ENCODE measurements around the gene YEATS4. TPM values are rescaled to one million over a fixed set of nuclear protein-coding genes. Genes with fewer than 3 reads are reported as not detected.

Gene YEATS4
- total RNA-seq, 1 experiment from 2014 or later = 42.6 TPM

DNA sequence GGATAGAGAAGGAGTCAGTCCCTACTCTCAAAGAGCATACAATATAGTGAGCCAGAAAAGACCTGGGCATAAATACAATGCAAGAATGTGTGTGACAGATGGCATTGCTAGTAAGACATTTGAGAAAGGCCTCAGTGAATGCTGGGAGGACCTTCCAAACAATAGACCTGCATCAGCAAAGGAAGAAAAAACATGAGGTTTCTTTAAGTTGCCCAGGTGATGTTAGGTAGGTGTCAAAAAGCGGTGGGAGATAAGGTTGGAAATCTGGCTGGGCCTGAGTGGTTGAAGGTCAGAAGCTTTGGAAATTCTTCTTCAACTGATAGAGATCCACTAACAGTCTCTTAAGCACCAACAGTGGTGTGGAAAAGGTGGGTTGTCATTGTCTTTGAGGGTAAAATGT, 60.2 kb downstream of the YEATS4 start:
- intact Hi-C loops (cut with micrococcal nuclease; ENCODE audit: unreplicated experiment) = no loop called here
- TF ChIP-seq, protein P1, sequence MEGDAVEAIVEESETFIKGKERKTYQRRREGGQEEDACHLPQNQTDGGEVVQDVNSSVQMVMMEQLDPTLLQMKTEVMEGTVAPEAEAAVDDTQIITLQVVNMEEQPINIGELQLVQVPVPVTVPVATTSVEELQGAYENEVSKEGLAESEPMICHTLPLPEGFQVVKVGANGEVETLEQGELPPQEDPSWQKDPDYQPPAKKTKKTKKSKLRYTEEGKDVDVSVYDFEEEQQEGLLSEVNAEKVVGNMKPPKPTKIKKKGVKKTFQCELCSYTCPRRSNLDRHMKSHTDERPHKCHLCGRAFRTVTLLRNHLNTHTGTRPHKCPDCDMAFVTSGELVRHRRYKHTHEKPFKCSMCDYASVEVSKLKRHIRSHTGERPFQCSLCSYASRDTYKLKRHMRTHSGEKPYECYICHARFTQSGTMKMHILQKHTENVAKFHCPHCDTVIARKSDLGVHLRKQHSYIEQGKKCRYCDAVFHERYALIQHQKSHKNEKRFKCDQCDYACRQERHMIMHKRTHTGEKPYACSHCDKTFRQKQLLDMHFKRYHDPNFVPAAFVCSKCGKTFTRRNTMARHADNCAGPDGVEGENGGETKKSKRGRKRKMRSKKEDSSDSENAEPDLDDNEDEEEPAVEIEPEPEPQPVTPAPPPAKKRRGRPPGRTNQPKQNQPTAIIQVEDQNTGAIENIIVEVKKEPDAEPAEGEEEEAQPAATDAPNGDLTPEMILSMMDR (IDR thresholded peaks at IDR 0.05; ENCODE audit: insufficient read depth in 1 of 2, low read depth in 1 of 2, low read length in 1 of 2, severe bottlenecking in 1 of 2, unreplicated experiment in 1 of 2) = no peak
- H3K4me3 Mint-ChIP-seq (ENCODE audit: unreplicated experiment) = no peak overlapping the region

DNA sequence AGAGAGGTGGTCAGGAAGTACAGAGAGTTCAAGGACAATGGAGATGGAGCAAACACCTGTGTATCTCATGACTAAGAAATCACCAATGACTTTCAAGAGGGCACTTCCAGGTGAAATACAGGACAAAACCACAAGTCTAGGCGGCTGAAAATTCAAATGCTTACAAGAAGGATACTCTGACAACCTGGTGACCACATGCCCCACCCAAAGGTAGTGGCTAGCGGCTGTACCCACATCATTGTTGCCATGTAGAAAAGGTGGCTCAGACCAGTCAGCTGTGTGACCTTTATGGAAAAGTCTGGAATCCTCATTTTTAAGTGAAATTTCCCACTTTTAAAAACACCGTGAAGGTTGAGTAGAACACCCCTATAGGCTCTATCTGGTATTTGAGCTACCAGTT, 62.0 kb downstream of the YEATS4 start:
- H3K4me1 Mint-ChIP-seq (ENCODE audit: low read depth, unreplicated experiment) = peaks cover 46% of the 10 kb centered on the region
- no peak overlapping the region for H3K4me3 Mint-ChIP-seq (ENCODE audit: unreplicated experiment)
- Histone ChIP-seq H3K9me3 (no peaks in the 10 kb centered on the region), H3K27me3 (replicated peaks; ENCODE audit: control insufficient read depth, insufficient read depth, low read length) (no peaks in the 10 kb centered on the region), H3K4me3 (ENCODE audit: low read depth, low read length) (no peak overlapping the region), H3K36me3 (ENCODE audit: control insufficient read depth, insufficient read depth, low read length) (no peaks in the 10 kb centered on the region), H3K4me1 (peaks cover 60% of the 10 kb centered on the region)
- TF ChIP-seq, protein P1 (IDR thresholded peaks at IDR 0.05; ENCODE audit: insufficient read depth in 1 of 2, low read depth in 1 of 2, low read length in 1 of 2, severe bottlenecking in 1 of 2, unreplicated experiment in 1 of 2) = no peak
- DNase-seq = no peak
- intact Hi-C loops (cut with micrococcal nuclease; ENCODE audit: unreplicated experiment) = no loop called here
- BruUV-seq (replicated peaks) = no TSS peak
- ChIA-PET POLR2A (no interaction called here), CTCF (no interaction called here)
- peaks cover 15% of the 10 kb centered on the region for H3K36me3 Mint-ChIP-seq (ENCODE audit: insufficient read depth, unreplicated experiment)
- peak overlapping the region; percentile 99 for H3K27ac Mint-ChIP-seq (ENCODE audit: unreplicated experiment)
- peaks cover 10% of the 10 kb centered on the region for H3K9me3 Mint-ChIP-seq (ENCODE audit: unreplicated experiment)
- H3K27me3 Mint-ChIP-seq (ENCODE audit: insufficient read depth, unreplicated experiment) = no peaks in the 10 kb centered on the region

More for the DNA sequence above, 60.2 kb downstream of the YEATS4 start:
- H3K36me3 Mint-ChIP-seq (ENCODE audit: insufficient read depth, unreplicated experiment) = peaks cover 30% of the 10 kb centered on the region
- H3K27ac Mint-ChIP-seq (ENCODE audit: unreplicated experiment) = peak overlapping the region; percentile 99
- Histone ChIP-seq H3K4me1 (peaks cover 58% of the 10 kb centered on the region), H3K4me3 (ENCODE audit: low read depth, low read length) (no peak overlapping the region), H3K27me3 (replicated peaks; ENCODE audit: control insufficient read depth, insufficient read depth, low read length) (no peaks in the 10 kb centered on the region), H3K36me3 (ENCODE audit: control insufficient read depth, insufficient read depth, low read length) (no peaks in the 10 kb centered on the region), H3K9me3 (no peaks in the 10 kb centered on the region)
- CTCF ChIA-PET = no interaction called here
- POLR2A ChIA-PET = no interaction called here
- H3K9me3 Mint-ChIP-seq (ENCODE audit: unreplicated experiment) = peaks cover 10% of the 10 kb centered on the region
- BruUV-seq (replicated peaks) = no TSS peak
- no peaks in the 10 kb centered on the region for H3K27me3 Mint-ChIP-seq (ENCODE audit: insufficient read depth, unreplicated experiment)
- DNase-seq = no peak
- H3K4me1 Mint-ChIP-seq (ENCODE audit: low read depth, unreplicated experiment) = peaks cover 58% of the 10 kb centered on the region

DNA sequence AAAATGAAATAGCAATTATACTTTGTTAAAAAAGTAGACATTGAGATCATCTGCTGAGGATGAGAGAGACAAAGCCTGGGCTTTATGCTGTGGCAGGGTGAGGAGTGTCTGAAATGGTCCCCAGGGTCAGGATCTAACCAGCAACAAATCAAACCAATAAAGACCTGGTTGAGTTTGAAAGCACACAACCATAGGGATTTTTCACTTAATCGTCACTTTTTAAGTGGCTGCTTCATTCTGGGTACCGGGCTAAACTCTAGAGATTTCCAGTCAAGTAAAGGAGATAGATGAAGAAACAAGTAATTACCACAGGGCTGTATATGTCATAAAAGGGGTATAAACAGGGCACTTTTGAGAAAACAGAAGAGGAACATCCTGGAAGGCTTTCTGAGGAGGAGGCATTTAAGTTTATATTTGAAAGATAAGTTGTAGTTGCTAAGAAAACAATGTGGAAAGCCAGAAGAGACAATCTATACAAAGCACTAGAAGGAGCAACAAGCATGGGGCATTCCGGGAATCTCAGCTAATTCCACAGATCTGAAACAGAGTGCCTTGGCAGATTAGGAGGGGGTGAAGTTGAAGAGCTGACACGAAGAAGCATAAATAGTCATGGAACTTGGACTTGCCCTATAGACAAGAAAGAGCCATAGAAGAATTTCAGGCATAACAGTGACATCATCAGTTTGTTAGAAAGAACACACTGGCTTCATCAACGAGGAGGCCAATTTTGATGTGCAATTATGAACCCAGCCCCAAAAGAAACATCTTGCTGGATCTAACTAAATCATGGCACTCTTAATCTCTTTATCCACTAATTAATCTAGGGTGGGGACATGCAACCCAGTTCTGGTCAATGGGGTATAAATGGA, 63.7 kb downstream of the YEATS4 start:
- no peaks in the 10 kb centered on the region for H3K27me3 Mint-ChIP-seq (ENCODE audit: insufficient read depth, unreplicated experiment)
- H3K4me1 Mint-ChIP-seq (ENCODE audit: low read depth, unreplicated experiment) = peaks cover 47% of the 10 kb centered on the region
- no peak overlapping the region for H3K27ac Mint-ChIP-seq (ENCODE audit: unreplicated experiment)
- ChIA-PET POLR2A (interaction anchor here (1.2 kb wide), 1 partner anchor 162 kb away, joined by 5 read pairs; the partner anchor contains the start of gene CCT2), CTCF (no interaction called here)
- no peak overlapping the region for H3K4me3 Mint-ChIP-seq (ENCODE audit: unreplicated experiment)
- TF ChIP-seq, protein P1 (IDR thresholded peaks at IDR 0.05; ENCODE audit: insufficient read depth in 1 of 2, low read depth in 1 of 2, low read length in 1 of 2, severe bottlenecking in 1 of 2, unreplicated experiment in 1 of 2) = no peak
- Histone ChIP-seq H3K27me3 (replicated peaks; ENCODE audit: control insufficient read depth, insufficient read depth, low read length) (no peaks in the 10 kb centered on the region), H3K4me3 (ENCODE audit: low read depth, low read length) (no peak overlapping the region), H3K36me3 (ENCODE audit: control insufficient read depth, insufficient read depth, low read length) (no peaks in the 10 kb centered on the region), H3K4me1 (peaks cover 59% of the 10 kb centered on the region), H3K9me3 (no peaks in the 10 kb centered on the region)
- peaks cover 10% of the 10 kb centered on the region for H3K9me3 Mint-ChIP-seq (ENCODE audit: unreplicated experiment)
- peaks cover 14% of the 10 kb centered on the region for H3K36me3 Mint-ChIP-seq (ENCODE audit: insufficient read depth, unreplicated experiment)
- DNase-seq = no peak
- BruUV-seq (replicated peaks) = no TSS peak
- intact Hi-C loops (cut with micrococcal nuclease; ENCODE audit: unreplicated experiment) = no loop called here

Data from Caco-2 (cell line).